Stimulated activated CD4-positive, alpha-beta T cell treated with anti-CD3 and anti-CD28 coated beads, Interleukin-2, amount 100 ng/mL, for 48 hours (primary cell): ENCODE data around the gene SEL1L2.

ENCODE experiments used
- DNase-seq, 2 donors: peaks; one replicate each; pipeline ENCODE4 v3.0.0-alpha.2; 2020

The SEL1L2 gene

GRCh38 chr20:13927171-13927570 lies 63.2 kb downstream of the SEL1L2 start:
- no peak for DNase-seq

- DNase-seq: no peak
Measured at GRCh38 chr20:13922241-13922640, 68.2 kb downstream of the SEL1L2 start.

GRCh38 chr20:13915284-13915683 lies 75.1 kb downstream of the SEL1L2 start:
- DNase-seq: no peak

- DNase-seq: no peak
Measured at GRCh38 chr20:13913572-13913971, 76.8 kb downstream of the SEL1L2 start.

GRCh38 chr20:13913131-13913530 lies 77.3 kb downstream of the SEL1L2 start:
- no peak for DNase-seq

- no peak for DNase-seq
Measured at GRCh38 chr20:13910492-13910891, 79.9 kb downstream of the SEL1L2 start.

- no peak for DNase-seq
Measured at GRCh38 chr20:13909067-13909466, 81.3 kb downstream of the SEL1L2 start.

GRCh38 chr20:13904766-13905165 lies 85.6 kb downstream of the SEL1L2 start:
- no peak for DNase-seq

GRCh38 chr20:13900496-13900895 lies 89.9 kb downstream of the SEL1L2 start:
- no peak for DNase-seq

- no peak for DNase-seq
Measured at GRCh38 chr20:13898012-13898612, 92.3 kb downstream of the SEL1L2 start.

- DNase-seq: no peak
Measured at GRCh38 chr20:13891575-13891974, 98.8 kb downstream of the SEL1L2 start.

- DNase-seq: no peak
Measured at GRCh38 chr20:13884803-13885202, 105.6 kb downstream of the SEL1L2 start.

- DNase-seq: no peak
Measured at GRCh38 chr20:13883425-13883824, 107.0 kb downstream of the SEL1L2 start.

GRCh38 chr20:13878566-13878965 lies 111.8 kb downstream of the SEL1L2 start:
- no peak for DNase-seq

GRCh38 chr20:13877793-13878192 lies 112.6 kb downstream of the SEL1L2 start:
- DNase-seq: no peak

- DNase-seq: no peak
Measured at GRCh38 chr20:13875265-13875811, 115.1 kb downstream of the SEL1L2 start.

GRCh38 chr20:13874394-13875157 lies 115.8 kb downstream of the SEL1L2 start:
- no peak for DNase-seq

- no peak for DNase-seq
Measured at GRCh38 chr20:13873831-13874230, 116.6 kb downstream of the SEL1L2 start.

- DNase-seq: no peak
Measured at GRCh38 chr20:13870170-13870748, 120.2 kb downstream of the SEL1L2 start.

GRCh38 chr20:13868331-13868730 lies 122.1 kb downstream of the SEL1L2 start:
- no peak for DNase-seq

- no peak for DNase-seq
Measured at GRCh38 chr20:13865791-13866351, 124.5 kb downstream of the SEL1L2 start.

- no peak for DNase-seq
Measured at GRCh38 chr20:13865156-13865555, 125.3 kb downstream of the SEL1L2 start.

- no peak for DNase-seq
Measured at GRCh38 chr20:13863244-13863643, 127.2 kb downstream of the SEL1L2 start.

- DNase-seq: no peak
Measured at GRCh38 chr20:13862245-13862644, 128.2 kb downstream of the SEL1L2 start.
